Spleen (tissue), 11 donors: ENCODE results near the gene PUS7. TPM values are rescaled to one million over a fixed set of nuclear protein-coding genes. Genes with fewer than 3 reads are reported as not detected.

Experiments
- DNase-seq: peaks from one replicate; pipeline ENCODE4 v3.0.0-alpha.2; 2020
- H3K27ac ChIP-seq, 8 donors: fragments of 200-600 bp; sonication (generic) in 7 of 8; 1 replicate in 4 of 8; 2 replicates in 4 of 8; pipeline versions ENCODE4 v1.5.0 to v1.8.0; 2016 to 2021; ENCODE audit warnings: inconsistent platforms in 4 of 8, mild to moderate bottlenecking in 4 of 8, moderate library complexity in 1 of 8
- H3K27me3 ChIP-seq, 7 donors: fragments of 200-600 bp; sonication (generic) in 6 of 7; replicated peaks in 1 of 7; 1 replicate in 4 of 7; 2 replicates in 3 of 7; pipeline versions ENCODE4 v1.5.0 to v1.8.0; 2016 to 2021; ENCODE audit warnings: inconsistent platforms in 3 of 7, mild to moderate bottlenecking in 1 of 7
- H3K36me3 ChIP-seq, 6 donors: fragments of 200-600 bp; sonication (generic) in 5 of 6; 1 replicate in 4 of 6; 2 replicates in 2 of 6; pipeline versions ENCODE4 v1.5.0 to v1.8.0; 2016 to 2021; ENCODE audit warnings: inconsistent platforms in 2 of 6
- H3K4me1 ChIP-seq, 6 donors: fragments of 200-600 bp; sonication (generic) in 5 of 6; 1 replicate in 3 of 6; 2 replicates in 3 of 6; pipeline versions ENCODE4 v1.5.0 to v1.8.0; 2016 to 2021; ENCODE audit warnings: inconsistent platforms in 3 of 6
- H3K4me3 ChIP-seq, 8 donors: fragments of 200-600 bp; sonication (generic) in 7 of 8; 1 replicate in 4 of 8; 2 replicates in 4 of 8; pipeline versions ENCODE4 v1.5.0 to v1.8.0; 2016 to 2021; ENCODE audit warnings: inconsistent platforms in 4 of 8, mild to moderate bottlenecking in 4 of 8, moderate library complexity in 2 of 8
- H3K9me3 ChIP-seq, 8 donors: fragments of 200-600 bp; sonication (generic) in 7 of 8; 1 replicate in 4 of 8; 2 replicates in 4 of 8; pipeline versions ENCODE4 v1.5.0 to v1.8.0; 2016 to 2021; ENCODE audit warnings: inconsistent platforms in 4 of 8
- CTCF ChIP-seq, 11 experiments: fragments of 200-600 bp in 7 of 11; fragments of 450-650 bp in 4 of 11; sonication (generic) in 4 of 11; IDR thresholded peaks in 8 of 11; conservative IDR thresholded peaks in 3 of 11; 1 replicate in 7 of 11; 2 replicates in 4 of 11; pipeline versions ENCODE4 v1.4.0 to v1.8.0; 2016 to 2021; ENCODE audit warnings: antibody characterized with exemption in 11 of 11, inconsistent platforms in 4 of 11, mild to moderate bottlenecking in 1 of 11
- POLR2A ChIP-seq, 3 donors: fragments of 450-650 bp; IDR thresholded peaks; one replicate each; pipeline ENCODE4 v1.5.1; 2017; ENCODE audit warnings: antibody characterized with exemption in 3 of 3, mild to moderate bottlenecking in 1 of 3
- POLR2AphosphoS5 ChIP-seq, 3 donors: sonication (generic); formaldehyde crosslinking; IDR thresholded peaks; one replicate each; pipeline ENCODE4 v1.5.1; 2017; ENCODE audit warnings: antibody characterized with exemption in 3 of 3
- WGBS, 5 donors: extraction: QIAGEN DNeasy Blood & Tissue Kit in 3 of 5; methylation state at CpG; one replicate each; pipeline versions ENCODE4 v1.1.5 to v1.1.7; 2013 to 2018; 5-methylcytosine and 5-hydroxymethylcytosine counted together
- intact Hi-C: fragments of 100-400 bp; cut with DNase I; formaldehyde crosslinking; loops from one replicate; pipeline ENCODE4 v1.15.0; 2023; ENCODE audit warnings: low total_unique reads
- polyA plus RNA-seq, 3 donors: library from polyadenylated mRNA; stranded (reverse); fragments of 200-250 nt; gene quantifications; one replicate each; pipeline ENCODE4 v1.2.1, GENCODE V29; 2013
- total RNA-seq, 7 donors: library from RNA; depleted of rRNA in 3 of 7; stranded (reverse); fragments of >200 nt in 3 of 7; fragmentation: NEBNext Ultra II Directional in 4 of 7; extraction: Animal tissue kit (Norgen Biotek cat#: 25700) in 4 of 7; gene quantifications; one replicate each; pipeline versions ENCODE4 v1.1.0 to v1.2.1, GENCODE V29; 2016 to 2021
- donor health status: healthy with polysubstance abuse.
- donor health status: DM: no; HTN: no; CAD: no; lungs with moderate emphysema.
- donor health status: DM: no; HTN: no; CAD: no.
- donor health status: Bipolar disorder and iron deficiency.
- donor health status: healthy.
- donor health status: DM: no; HTN: no; CAD: no.
- donor health status: DM: yes; HTN: yes; CAD: no.

PUS7 gene
- total and polyA plus RNA-seq, 10 donors: 1.5 to 10.1 (median 6.3) TPM

GRCh38 chr7:105565190-105565589 is 43.1 kb upstream of the PUS7 start:
- DNase-seq: no peak
- H3K4me3 ChIP-seq: no peak overlapping the region
- 97 to 99% (median 98%) methylated on average over 4 of the region's 4 CpGs for WGBS, 5 donors
- H3K27me3 ChIP-seq: no peaks in the 10 kb centered on the region
- intact Hi-C loops: no loop called here
- H3K4me1 ChIP-seq: no peaks in the 10 kb centered on the region
- H3K27ac ChIP-seq: no peak overlapping the region
- peaks cover 4 to 97% (median 73%) of the 10 kb centered on the region in 6 donors for H3K36me3 ChIP-seq
- no peaks in the 10 kb centered on the region for H3K9me3 ChIP-seq
- no peak for TF ChIP-seq CTCF (IDR thresholded peaks at IDR 0.05 in 8 of 11, conservative IDR thresholded peaks at IDR 0.05 in 3 of 11)

GRCh38 chr7:105559926-105560325 is 37.9 kb upstream of the PUS7 start:
- Histone ChIP-seq H3K27ac (no peak overlapping the region), H3K4me1 (no peaks in the 10 kb centered on the region), H3K36me3 (peaks cover 0 to 100% (median 81%) of the 10 kb centered on the region in 6 donors), H3K9me3 (no peaks in the 10 kb centered on the region), H3K4me3 (no peak overlapping the region), H3K27me3 (no peaks in the 10 kb centered on the region)
- DNase-seq: no peak
- no peak for TF ChIP-seq CTCF (IDR thresholded peaks at IDR 0.05 in 8 of 11, conservative IDR thresholded peaks at IDR 0.05 in 3 of 11)
- TF ChIP-seq POLR2AphosphoS5 (IDR thresholded peaks at IDR 0.05): no peak
- WGBS, 5 donors: 67 to 94% (median 89%) methylated on average over 1 of the region's 1 CpG
- intact Hi-C loops: no loop called here

- Histone ChIP-seq H3K4me3 (no peak overlapping the region), H3K9me3 (no peaks in the 10 kb centered on the region), H3K27ac (no peak overlapping the region), H3K4me1 (peaks cover 8 to 30% (median 17%) of the 10 kb centered on the region in 6 donors), H3K27me3 (no peaks in the 10 kb centered on the region), H3K36me3 (peaks cover 4 to 92% (median 64%) of the 10 kb centered on the region in 6 donors)
- intact Hi-C loops: no loop called here
- 59 to 78% (median 69%) methylated on average over 2 of the region's 2 CpGs for WGBS, 5 donors
- TF ChIP-seq CTCF (IDR thresholded peaks at IDR 0.05 in 8 of 11, conservative IDR thresholded peaks at IDR 0.05 in 3 of 11): no peak
- no peak for DNase-seq
These were observed 16.3 kb upstream of the PUS7 start for GRCh38 chr7:105538339-105538738.

- peaks cover 0 to 38% (median 17%) of the 10 kb centered on the region in 6 donors for H3K36me3 ChIP-seq
- peaks cover 17 to 51% (median 35%) of the 10 kb centered on the region in 6 donors for H3K4me1 ChIP-seq
- no peaks in the 10 kb centered on the region for H3K9me3 ChIP-seq
- peak overlapping the region; percentile 55 to 93 (median 82) for H3K4me3 ChIP-seq
- intact Hi-C loops: no loop called here
- DNase-seq: no peak
- H3K27me3 ChIP-seq: no peaks in the 10 kb centered on the region
- TF ChIP-seq CTCF (IDR thresholded peaks at IDR 0.05 in 8 of 11, conservative IDR thresholded peaks at IDR 0.05 in 3 of 11) (no peak), POLR2AphosphoS5 (IDR thresholded peaks at IDR 0.05) (no peak), POLR2A (IDR thresholded peaks at IDR 0.05) (no peak)
- 27 to 41% (median 38%) methylated on average over 12 of the region's 12 CpGs for WGBS, 5 donors
- H3K27ac ChIP-seq: peak overlapping the region in 7 of 8 donors; percentile 82 to 94 (median 91)
These were observed 10.8 kb upstream of the PUS7 start for GRCh38 chr7:105532709-105533460.
